H1 (cell line): Measurements from ENCODE around the gene FOXO4. TPM values are rescaled to one million over a fixed set of nuclear protein-coding genes. Genes with fewer than 3 reads are reported as not detected.

Experiments used
- CTCF ChIA-PET: fragments of 300-600 bp; sonication (Branson Sonifier 250); formaldehyde crosslinking; loops from one replicate; lab custom pipeline; 2021; ENCODE audit not compliant: partially characterized antibody; lab: Charles Lee
- POLR2A ChIA-PET: fragments of 300-600 bp; sonication (Branson Sonifier 250); formaldehyde crosslinking; loops from one replicate; lab custom pipeline; 2021; ENCODE audit warnings: inconsistent platforms; ENCODE audit not compliant: partially characterized antibody; lab: Charles Lee
- DNase-seq, 2 experiments: peaks; one replicate each; pipeline versions ENCODE4 v3.0.0 to v3.0.0-alpha.2; 2010 to 2022; ENCODE audit warnings: low spot score in 2 of 2, low read depth in 1 of 2, mixed read lengths in 1 of 2
- FAIRE-seq: peaks from 2 replicates; lab custom pipeline; 2011; peaks lifted over from hg19 to GRCh38; lab: Jason Lieb, UNC
- H2AFZ ChIP-seq: 2 replicates; pipeline ENCODE4 v1.8.1; 2012; ENCODE audit warnings: low read length, inconsistent platforms
- H2AK5ac ChIP-seq: 2 replicates; pipeline ENCODE4 v1.6.1; 2013; ENCODE audit warnings: low read depth, low read length
- H2BK120ac ChIP-seq: replicated peaks from 2 replicates; pipeline ENCODE3; 2013; ENCODE audit warnings: low read depth, low read length, inconsistent platforms
- H2BK12ac ChIP-seq: 2 replicates; pipeline ENCODE4 v1.6.1; 2013; ENCODE audit warnings: low read depth, low read length
- H2BK15ac ChIP-seq: 2 replicates; pipeline ENCODE4 v1.6.1; 2013; ENCODE audit warnings: low read length
- H2BK20ac ChIP-seq: 2 replicates; pipeline ENCODE4 v1.6.1; 2013; ENCODE audit warnings: low read length
- H2BK5ac ChIP-seq: 2 replicates; pipeline ENCODE4 v1.6.1; 2013; ENCODE audit warnings: low read depth, low read length
- H3K14ac ChIP-seq: 2 replicates; pipeline ENCODE4 v1.6.1; 2013; ENCODE audit warnings: inconsistent platforms; ENCODE audit not compliant: insufficient read length
- H3K18ac ChIP-seq: 2 replicates; pipeline ENCODE4 v1.6.1; 2013; ENCODE audit warnings: low read length; ENCODE audit errors: extremely low read depth
- H3K23ac ChIP-seq: 2 replicates; pipeline ENCODE4 v1.6.1; 2013; ENCODE audit warnings: inconsistent platforms; ENCODE audit not compliant: insufficient read length
- H3K23me2 ChIP-seq: 2 replicates; pipeline ENCODE4 v1.6.1; 2013; ENCODE audit warnings: low read depth, low read length
- H3K27ac ChIP-seq: 2 replicates; pipeline ENCODE4 v1.6.1; 2011; ENCODE audit warnings: low read depth, low read length, inconsistent platforms
- H3K27me3 ChIP-seq, 4 experiments: replicated peaks in 1 of 4; 1 replicate in 1 of 4; 2 replicates in 3 of 4; pipeline versions ENCODE4 v1.6.1 to v1.8.1; 2011 to 2013; ENCODE audit warnings: low read length in 3 of 4, mild to moderate bottlenecking in 3 of 4, inconsistent platforms in 2 of 4, mixed read lengths in 2 of 4, moderate library complexity in 1 of 4; ENCODE audit not compliant: control insufficient read depth in 3 of 4, insufficient read depth in 3 of 4; ENCODE audit errors: extremely low read depth in 1 of 4
- H3K36me3 ChIP-seq, 4 experiments: 2 replicates each; pipeline versions ENCODE4 v1.6.1 to v1.8.1; 2011 to 2013; ENCODE audit warnings: mild to moderate bottlenecking in 4 of 4, low read length in 3 of 4, moderate library complexity in 2 of 4, control low read depth in 1 of 4, inconsistent platforms in 1 of 4; ENCODE audit not compliant: insufficient read depth in 4 of 4, control insufficient read depth in 2 of 4
- H3K4ac ChIP-seq: replicated peaks from 2 replicates; pipeline ENCODE3; 2013; ENCODE audit warnings: low read length, low read depth, mixed read lengths, inconsistent platforms; ENCODE audit not compliant: insufficient read length
- H3K4me1 ChIP-seq, 4 experiments: replicated peaks in 1 of 4; 1 replicate in 1 of 4; 2 replicates in 3 of 4; pipeline versions ENCODE4 v1.6.1 to v1.8.1; 2011 to 2013; ENCODE audit warnings: low read length in 3 of 4, inconsistent platforms in 2 of 4, mixed read lengths in 1 of 4; ENCODE audit not compliant: insufficient read depth in 4 of 4, control insufficient read depth in 3 of 4
- H3K4me2 ChIP-seq, 2 experiments: 2 replicates each; pipeline versions ENCODE4 v1.6.1 to v1.8.1; 2011 to 2013; ENCODE audit warnings: low read depth in 2 of 2, low read length in 2 of 2, control low read depth in 1 of 2, inconsistent platforms in 1 of 2, mild to moderate bottlenecking in 1 of 2; ENCODE audit not compliant: insufficient read depth in 1 of 2
- H3K4me3 ChIP-seq, 4 experiments: fragments of 200-600, 300-600 bp in 1 of 4; sonication (generic), shearing (Covaris generic), sonication (Bioruptor Twin) in 1 of 4; 2 replicates each; pipeline versions ENCODE4 v1.5.1 to v1.8.1; 2011 to 2016; ENCODE audit warnings: low read length in 4 of 4, low read depth in 3 of 4, control low read depth in 2 of 4, inconsistent platforms in 2 of 4, mild to moderate bottlenecking in 2 of 4, mixed read lengths in 1 of 4, moderate library complexity in 1 of 4; ENCODE audit not compliant: insufficient read depth in 2 of 4; ENCODE audit errors: extremely low read depth in 1 of 4
- H3K56ac ChIP-seq: replicated peaks from 2 replicates; pipeline ENCODE3; 2013; ENCODE audit warnings: low read depth, mild to moderate bottlenecking, mixed read lengths, low read length, inconsistent platforms; ENCODE audit not compliant: insufficient read length
- H3K79me1 ChIP-seq: 2 replicates; pipeline ENCODE4 v1.6.1; 2013; ENCODE audit warnings: low read depth, low read length, control low read depth
- H3K79me2 ChIP-seq, 2 experiments: 2 replicates each; pipeline versions ENCODE4 v1.6.1 to v1.8.1; 2012 to 2013; ENCODE audit warnings: low read length in 2 of 2, mild to moderate bottlenecking in 2 of 2, inconsistent platforms in 1 of 2; ENCODE audit not compliant: insufficient read depth in 2 of 2, control insufficient read depth in 1 of 2
- H3K9ac ChIP-seq, 4 experiments: replicated peaks in 1 of 4; 1 replicate in 1 of 4; 2 replicates in 3 of 4; pipeline versions ENCODE4 v1.6.1 to v1.8.1; 2011 to 2013; ENCODE audit warnings: low read depth in 3 of 4, low read length in 3 of 4, control low read depth in 2 of 4, mild to moderate bottlenecking in 2 of 4, moderate library complexity in 2 of 4, inconsistent platforms in 1 of 4; ENCODE audit errors: extremely low read depth in 1 of 4
- H3K9me3 ChIP-seq, 2 experiments: 2 replicates each; pipeline versions ENCODE4 v1.6.1 to v1.8.1; 2012 to 2013; ENCODE audit warnings: mild to moderate bottlenecking in 2 of 2, moderate library complexity in 2 of 2, control low read depth in 1 of 2, inconsistent platforms in 1 of 2, low read depth in 1 of 2, low read length in 1 of 2, mixed read lengths in 1 of 2; ENCODE audit not compliant: insufficient read depth in 2 of 2
- H4K20me1 ChIP-seq, 2 experiments: replicated peaks in 1 of 2; 2 replicates each; pipeline versions ENCODE3 to v1.8.1; 2011 to 2013; ENCODE audit warnings: inconsistent platforms in 2 of 2, low read length in 2 of 2, mild to moderate bottlenecking in 1 of 2; ENCODE audit not compliant: insufficient read depth in 2 of 2, control insufficient read depth in 1 of 2
- H4K5ac ChIP-seq: 2 replicates; pipeline ENCODE4 v1.6.1; 2013; ENCODE audit warnings: low read length, low read depth, mixed read lengths, inconsistent platforms; ENCODE audit not compliant: insufficient read length
- H4K8ac ChIP-seq: 2 replicates; pipeline ENCODE4 v1.8.0; 2013; ENCODE audit warnings: mild to moderate bottlenecking, moderate library complexity, low read length, inconsistent platforms; ENCODE audit not compliant: insufficient read depth; ENCODE audit errors: extremely low read depth
- H4K91ac ChIP-seq: replicated peaks from 2 replicates; pipeline ENCODE3; 2013; ENCODE audit warnings: low read length, mixed read lengths, inconsistent platforms; ENCODE audit not compliant: insufficient read length
- BCL11A ChIP-seq, 2 experiments: IDR thresholded peaks; one replicate each; pipeline ENCODE4 v1.6.1; 2011; ENCODE audit warnings: low read depth in 2 of 2, low read length in 2 of 2, mild to moderate bottlenecking in 2 of 2
- CTBP2 ChIP-seq: IDR thresholded peaks from 2 replicates; pipeline ENCODE4 v1.7.0; 2011; ENCODE audit warnings: borderline replicate concordance, mild to moderate bottlenecking, moderate library complexity, mixed read lengths, low read length; ENCODE audit not compliant: insufficient read depth, insufficient read length
- GTF2F1 ChIP-seq: IDR thresholded peaks from 2 replicates; pipeline ENCODE4 v1.6.1; 2012; ENCODE audit warnings: low read depth, low read length, improper control_type of control experiment, borderline replicate concordance
- KDM5A ChIP-seq: fragments of 200-600 bp; IDR thresholded peaks from 2 replicates; pipeline ENCODE4 v1.7.1; 2012; ENCODE audit warnings: mild to moderate bottlenecking, low read length, inconsistent platforms, mixed read lengths
- POU5F1 ChIP-seq: IDR thresholded peaks from 2 replicates; pipeline ENCODE4 v1.6.1; 2011; ENCODE audit warnings: low read depth, mild to moderate bottlenecking, low read length, moderate library complexity
- RAD21 ChIP-seq, 2 experiments: IDR thresholded peaks in 1 of 2; conservative IDR thresholded peaks in 1 of 2; 2 replicates each; pipeline ENCODE4 v1.6.1; 2011; ENCODE audit warnings: low read depth in 2 of 2, low read length in 2 of 2, improper control_type of control experiment in 1 of 2, inconsistent platforms in 1 of 2, mild to moderate bottlenecking in 1 of 2, moderate library complexity in 1 of 2
- RFX5 ChIP-seq: IDR thresholded peaks from 2 replicates; pipeline ENCODE4 v1.6.1; 2011; ENCODE audit warnings: low read depth, low read length, improper control_type of control experiment, borderline replicate concordance
- SIN3A ChIP-seq, 2 experiments: IDR thresholded peaks in 1 of 2; conservative IDR thresholded peaks in 1 of 2; 2 replicates each; pipeline ENCODE4 v1.6.1; 2011 to 2012; ENCODE audit warnings: low read length in 2 of 2, improper control_type of control experiment in 1 of 2, low read depth in 1 of 2, mild to moderate bottlenecking in 1 of 2
- TEAD4 ChIP-seq: IDR thresholded peaks from 2 replicates; pipeline ENCODE4 v1.6.1; 2012; ENCODE audit warnings: low read depth, low read length, inconsistent platforms, mixed read lengths
- WGBS, 2 experiments: shearing (Covaris generic) in 1 of 2; methylation state at CpG; one replicate each; pipeline versions ENCODE4 v1.1.6 to v1.1.7; 2013 to 2015; ENCODE audit warnings: low lambda C conversion rate in 2 of 2, mixed read lengths in 2 of 2, inconsistent platforms in 1 of 2, low coverage in 1 of 2, missing lambda C conversion rate in 1 of 2; ENCODE audit not compliant: insufficient replicate concordance in 2 of 2, insufficient coverage in 1 of 2, insufficient read length in 1 of 2; ENCODE audit errors: extremely low coverage in 1 of 2, missing lambda C conversion rate in 1 of 2; 5-methylcytosine and 5-hydroxymethylcytosine counted together
- polyA plus RNA-seq, 7 experiments: library from polyadenylated mRNA; depleted of rRNA in 3 of 7; stranded (reverse) in 5 of 7; unstranded in 2 of 7; fragments of >200 nt in 5 of 7; fragments of 200-250 nt in 2 of 7; gene quantifications; 1 replicate in 5 of 7; 2 replicates in 1 of 7; 4 replicates in 1 of 7; pipeline versions ENCODE4 v1.2.1 to v1.2.3, GENCODE V29; 2011 to 2013; ENCODE audit warnings: missing spikeins in 2 of 7, mixed read lengths in 2 of 7
- total RNA-seq: library from RNA; stranded (reverse); fragmentation: NEBNext Ultra II Directional; extraction: Animal tissue kit (Norgen Biotek cat#: 25700); gene quantifications from 2 replicates; pipeline ENCODE4 v1.2.1, GENCODE V29; 2021

Gene FOXO4
- total and polyA plus RNA-seq, 2 of the 8 experiments (the other 6 are each of a cell fraction or from before 2014, with no cell fraction given), result 12.3 to 57.4 TPM

DNA sequence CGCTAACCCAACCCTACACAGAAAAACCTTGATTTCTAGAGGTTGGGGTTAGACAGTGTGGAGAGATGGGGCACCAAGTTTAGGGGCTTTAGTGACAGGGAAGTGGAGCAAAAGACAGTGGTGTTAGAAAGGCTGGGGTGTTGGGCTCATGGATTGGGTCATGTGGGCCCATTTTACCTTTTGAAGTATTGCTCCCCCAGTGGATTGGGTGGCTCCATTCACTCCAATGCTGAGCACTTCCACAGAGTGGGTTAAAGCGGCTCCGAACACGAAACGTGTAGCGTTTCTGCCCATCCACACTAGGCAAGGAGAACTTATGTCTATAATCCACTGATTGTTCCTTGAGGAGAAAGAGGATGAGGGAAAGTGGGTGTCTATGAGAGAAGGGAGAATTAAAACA, 13.4 kb downstream of the FOXO4 start:
- Histone ChIP-seq H3K9me3 (no peaks in the 10 kb centered on the region), H2BK15ac (no peak overlapping the region), H3K23ac (no peak overlapping the region), H3K79me2 (no peaks in the 10 kb centered on the region), H2AFZ (no peak overlapping the region), H3K23me2 (no peaks in the 10 kb centered on the region), H2BK120ac (no peak overlapping the region), H3K4me3 (no peak overlapping the region), H3K27ac (no peak overlapping the region), H3K4me2 (no peak overlapping the region), H4K8ac (no peak overlapping the region), H3K36me3 (no peaks in the 10 kb centered on the region), H4K91ac (no peak overlapping the region), H3K56ac (no peak overlapping the region), H4K20me1 (no peaks in the 10 kb centered on the region), H3K4ac (no peak overlapping the region), H2BK5ac (no peak overlapping the region), H4K5ac (no peak overlapping the region), H3K9ac (no peak overlapping the region), H3K18ac (no peak overlapping the region), H3K79me1 (no peaks in the 10 kb centered on the region), H3K27me3 (peaks cover 0 to 2% (median 0%) of the 10 kb centered on the region in 4 experiments; a peak in 2 of 7 replicates), H3K4me1 (peaks cover 2 to 12% (median 4%) of the 10 kb centered on the region in 4 experiments; a peak in 3 of 7 replicates), H2BK12ac (no peak overlapping the region), H2AK5ac (no peak overlapping the region), H2BK20ac (no peak overlapping the region), H3K14ac (no peak overlapping the region)
- POLR2A ChIA-PET, result no interaction called here
- CTCF ChIA-PET, result interaction anchor here (0.9 kb wide), 1 partner anchor 25 kb away, joined by 6 read pairs; no protein-coding TSS in a partner anchor
- FAIRE-seq (no peak), DNase-seq (no peak)
- WGBS, 2 experiments, result 95% methylated on average over 6 of the region's 6 CpGs; no CpG with 5 or more reads in 1 of the 2 experiments
- TF ChIP-seq GTF2F1 (no peak), TEAD4 (no peak), BCL11A (IDR thresholded peaks at IDR 0.05; ENCODE audit: low read depth in 2 of 2, low read length in 2 of 2) (no peak), KDM5A (no peak), CTBP2 (no peak), RFX5 (no peak), POU5F1 (no peak), SIN3A (conservative IDR thresholded peaks at IDR 0.05 in 1 of 2, IDR thresholded peaks at IDR 0.05 in 1 of 2; ENCODE audit: low read depth in 1 of 2, low read length in 2 of 2) (no peak), RAD21 (IDR thresholded peaks at IDR 0.05 in 1 of 2, conservative IDR thresholded peaks at IDR 0.05 in 1 of 2; ENCODE audit: low read depth in 2 of 2, low read length in 2 of 2) (no peak)
